CD4-positive, alpha-beta T cell treated with Interleukin-4 for 4 hours (primary cell): ENCODE data around the gene GEMIN4.
A peak's percentile ranks its signal among the peaks of the same experiment; 100 is the strongest.
"Not testable (repeated sequence)": the region's sequence is repeated elsewhere in the genome, so short reads cannot be mapped to it uniquely, and the experiment has no call there.

ENCODE experiments used
- DNase-seq: peaks from one replicate; pipeline ENCODE4 v3.0.0-alpha.2; 2020

GEMIN4 gene

DNA sequence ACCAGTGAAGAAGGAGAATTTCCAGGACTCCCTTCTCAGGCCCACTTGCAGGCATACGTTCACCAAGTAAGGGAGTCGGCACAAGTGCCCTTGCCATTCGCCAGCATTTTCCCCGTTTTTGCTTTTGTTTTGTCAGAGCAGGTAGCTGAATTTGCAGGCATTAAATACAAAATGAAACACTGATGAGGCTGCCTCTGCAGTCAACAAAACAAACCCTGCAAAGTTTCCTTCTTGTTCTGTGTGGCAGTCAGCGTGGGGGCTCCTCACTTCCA, 22.2 kb upstream of the GEMIN4 start:
- no peak for DNase-seq

DNA sequence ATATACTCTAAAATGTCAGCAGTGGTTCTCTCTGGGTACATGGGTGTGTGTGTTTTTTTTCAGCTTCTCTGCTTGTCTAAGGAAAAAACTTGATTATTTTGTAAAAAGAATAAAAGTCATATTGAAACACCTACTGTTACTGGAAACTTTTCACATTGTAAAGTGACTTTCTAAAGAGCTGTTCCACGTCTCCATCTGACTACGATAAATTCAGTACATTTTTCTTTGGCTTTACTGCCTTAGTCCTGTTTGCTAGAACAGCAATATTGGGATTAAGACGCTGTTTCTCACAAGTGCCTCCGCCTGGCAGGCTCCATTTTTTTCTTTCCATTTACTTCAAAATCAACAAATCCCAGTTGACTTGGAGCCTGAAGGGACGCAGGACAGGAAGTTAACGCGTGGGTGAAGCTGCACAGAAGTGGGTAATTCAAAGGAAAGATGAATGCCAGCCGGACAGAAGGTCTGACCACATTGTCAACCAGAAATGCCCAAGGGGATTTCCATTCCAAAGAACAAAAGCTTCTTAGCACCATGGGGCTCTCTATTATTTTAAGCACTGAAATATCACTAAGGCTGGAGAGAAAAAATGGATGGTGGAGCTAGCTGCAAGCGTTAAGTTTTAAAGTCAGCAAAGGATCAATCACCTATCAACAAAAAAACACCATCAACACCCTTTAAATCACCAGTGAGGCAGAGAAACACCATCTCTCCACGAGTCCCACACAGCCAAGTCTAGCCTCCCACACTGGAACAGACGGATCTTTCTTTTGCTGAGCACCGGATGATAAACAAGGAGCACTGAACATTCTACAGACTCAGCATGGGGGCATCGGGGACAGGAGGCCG, 21.6 kb upstream of the GEMIN4 start:
- no peak for DNase-seq

DNA sequence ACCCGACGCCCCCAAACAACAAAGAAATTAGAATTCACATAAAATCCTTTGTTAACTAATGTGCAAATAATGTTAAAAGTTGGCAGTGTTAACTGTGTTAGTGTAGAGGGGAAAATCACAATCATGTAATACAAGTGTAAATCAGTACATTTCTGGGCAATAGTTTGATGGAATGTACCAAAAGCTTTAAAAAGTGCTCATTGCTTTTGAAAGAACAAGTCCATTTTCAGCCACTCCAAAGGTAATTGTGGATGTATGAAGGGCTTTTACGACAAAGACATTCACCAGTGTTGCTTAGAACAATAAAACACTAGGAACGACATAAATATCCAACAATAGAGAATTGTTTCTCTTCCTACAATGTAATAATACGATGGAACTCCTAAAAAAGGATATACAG, 21.0 kb upstream of the GEMIN4 start:
- DNase-seq: no peak

DNA sequence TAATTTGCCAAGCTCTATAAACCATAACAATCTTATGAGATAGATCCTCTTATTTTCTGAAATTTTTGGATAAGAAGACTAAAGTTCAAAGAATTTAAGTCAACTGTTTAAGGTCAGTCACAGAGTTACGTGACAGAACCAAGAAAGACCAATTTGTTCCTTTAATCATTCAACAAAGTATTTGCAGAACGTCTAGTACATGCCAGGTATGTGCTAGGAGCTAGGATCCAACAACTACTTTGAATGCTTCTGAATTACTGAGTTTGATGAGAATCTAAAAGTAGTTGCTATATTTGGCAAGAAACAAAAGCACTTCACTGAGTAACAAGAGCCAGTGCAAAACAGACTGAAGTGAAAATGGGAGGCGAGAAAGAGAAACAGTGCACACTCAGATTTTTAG, 15.0 kb upstream of the GEMIN4 start:
- DNase-seq: no peak

DNA sequence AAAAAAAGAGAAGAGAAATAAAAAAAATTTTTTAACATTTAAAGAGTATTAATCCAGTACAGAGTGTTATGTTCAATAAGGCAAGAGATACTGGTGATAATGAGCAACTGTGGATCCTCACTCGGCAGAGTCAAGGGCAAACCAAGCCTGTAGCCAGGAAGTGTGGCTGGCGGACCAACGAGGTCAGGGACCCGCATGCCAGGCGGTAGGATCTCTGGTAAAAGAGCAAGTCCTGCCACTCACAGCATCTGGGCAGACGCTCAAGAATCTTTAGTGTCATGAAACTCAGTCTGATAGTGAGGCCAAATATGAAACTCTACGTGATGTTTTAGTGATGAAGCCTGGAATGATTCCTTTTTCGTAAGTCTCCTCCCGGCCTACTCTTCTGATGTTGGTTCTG, 8.3 kb upstream of the GEMIN4 start:
- DNase-seq: no peak

DNA sequence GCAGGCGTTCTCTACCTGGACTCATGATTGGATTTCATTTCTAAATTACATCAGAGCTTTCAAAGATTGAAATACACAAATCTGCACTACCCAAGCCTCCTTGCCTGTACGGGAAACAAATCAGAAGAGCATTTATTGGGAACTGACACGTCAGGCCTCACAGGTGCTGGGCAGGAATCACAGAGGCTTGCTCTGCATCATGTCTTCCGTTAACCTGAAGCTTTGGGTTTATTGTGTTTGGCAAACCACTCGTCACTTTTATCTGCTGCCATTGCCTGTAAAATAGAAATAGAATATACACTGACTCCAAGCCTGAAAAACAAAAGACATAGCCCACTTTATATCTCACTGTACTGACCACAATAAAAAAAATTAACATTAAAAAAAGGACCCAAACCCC, 7.9 kb upstream of the GEMIN4 start:
- no peak for DNase-seq

DNA sequence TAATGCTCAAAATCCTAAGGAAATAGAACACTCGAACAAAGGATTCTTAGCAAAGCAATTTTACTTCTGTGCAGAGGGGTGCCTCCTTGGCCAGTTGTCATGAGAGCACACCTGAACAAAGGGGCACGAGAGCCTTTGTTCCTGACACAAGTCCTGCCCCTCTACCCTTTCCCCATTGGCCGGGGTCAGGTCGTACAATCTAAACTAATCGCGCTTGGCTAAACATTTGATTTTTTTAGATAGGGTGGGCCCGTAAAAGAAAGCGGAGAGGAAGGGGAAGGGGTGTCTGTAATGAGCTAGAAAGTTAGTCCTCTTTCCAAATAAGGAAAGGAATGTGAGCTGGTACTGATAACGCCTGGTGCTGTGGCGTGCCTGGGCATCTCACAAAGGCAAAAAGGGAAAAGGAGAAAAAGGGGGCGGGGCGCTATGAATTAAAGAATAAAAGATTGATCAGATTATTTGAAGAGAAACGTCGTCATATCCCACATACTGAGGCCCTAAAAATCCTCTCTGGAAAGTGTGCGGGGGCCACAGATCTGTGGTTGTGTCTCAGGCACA, 4.0 kb upstream of the GEMIN4 start:
- not testable (repeated sequence) for DNase-seq

DNA sequence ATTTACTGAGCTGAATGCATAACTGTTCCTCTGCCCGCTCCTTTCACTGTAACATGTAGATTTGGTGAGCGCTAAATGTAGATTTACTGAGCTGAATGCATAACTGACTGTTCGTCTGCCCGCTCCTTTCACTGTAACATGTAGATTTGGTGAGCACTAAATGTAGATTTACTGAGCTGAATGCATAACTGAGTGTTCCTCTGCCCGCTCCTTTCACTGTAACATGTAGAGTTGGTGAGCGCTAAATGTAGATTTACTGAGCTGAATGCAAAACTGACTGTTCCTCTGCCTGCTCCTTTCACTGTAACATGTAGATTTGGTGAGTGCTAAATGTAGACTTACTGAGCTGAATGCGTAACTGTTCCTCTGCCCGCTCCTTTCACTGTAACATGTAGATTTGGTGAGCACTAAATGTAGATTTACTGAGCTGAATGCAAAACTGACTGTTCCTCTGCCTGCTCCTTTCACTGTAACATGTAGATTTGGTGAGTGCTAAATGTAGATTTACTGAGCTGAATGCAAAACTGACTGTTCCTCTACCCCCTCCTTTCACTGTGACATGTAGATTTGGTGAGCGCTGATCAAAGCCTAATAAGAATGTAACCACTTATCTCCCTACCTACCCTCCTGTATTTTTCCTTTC, 3.4 kb upstream of the GEMIN4 start:
- not testable (repeated sequence) for DNase-seq

DNA sequence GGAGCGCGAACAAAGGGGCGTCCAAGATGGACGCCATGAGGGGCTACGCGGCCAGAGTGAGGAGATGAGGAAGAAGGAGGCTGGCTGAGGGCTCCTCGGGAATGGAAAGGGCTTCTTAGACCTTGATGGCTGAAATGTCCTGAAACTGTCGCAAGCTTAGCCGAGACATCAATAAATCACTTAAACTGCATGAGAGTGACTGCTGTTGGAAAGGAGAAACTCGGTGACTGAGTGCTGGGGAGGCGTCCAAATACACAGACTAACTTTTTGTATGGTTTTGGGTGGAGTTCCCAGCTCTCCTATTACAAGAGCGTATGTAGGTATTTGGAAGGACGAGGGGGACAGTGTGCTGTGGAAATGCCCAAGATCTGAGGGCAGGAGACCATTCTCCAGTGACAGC, 1.4 kb upstream of the GEMIN4 start:
- DNase-seq: no peak

DNA sequence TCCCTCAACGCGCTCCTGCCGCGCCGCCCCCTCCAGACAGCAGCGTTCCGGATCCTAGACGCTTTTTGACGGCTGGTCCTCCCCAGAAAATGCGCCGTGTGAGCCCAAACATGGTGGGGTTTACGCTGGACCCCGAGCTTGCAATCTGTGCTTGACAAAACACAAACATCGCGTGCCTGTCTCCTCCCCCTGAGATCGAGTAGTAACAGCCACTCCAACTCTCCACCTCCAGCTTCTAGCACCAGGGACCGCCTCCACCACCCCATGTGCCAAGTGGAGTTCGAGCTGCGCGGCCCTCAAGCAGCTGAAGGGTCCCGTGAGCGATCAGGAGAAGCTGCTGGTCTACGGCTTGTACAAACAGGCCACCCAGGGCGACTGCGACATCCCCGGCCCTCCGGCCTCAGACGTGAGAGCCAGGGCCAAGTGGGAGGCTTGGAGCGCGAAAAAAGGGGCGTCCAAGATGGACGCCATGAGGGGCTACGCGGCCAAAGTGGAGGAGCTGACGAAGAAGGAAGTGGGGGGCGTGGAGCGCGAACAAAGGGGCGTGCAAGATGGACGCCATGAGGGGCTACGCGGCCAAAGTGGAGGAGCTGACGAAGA, 656 bp upstream of the GEMIN4 start:
- peak; percentile 11 for DNase-seq

DNA sequence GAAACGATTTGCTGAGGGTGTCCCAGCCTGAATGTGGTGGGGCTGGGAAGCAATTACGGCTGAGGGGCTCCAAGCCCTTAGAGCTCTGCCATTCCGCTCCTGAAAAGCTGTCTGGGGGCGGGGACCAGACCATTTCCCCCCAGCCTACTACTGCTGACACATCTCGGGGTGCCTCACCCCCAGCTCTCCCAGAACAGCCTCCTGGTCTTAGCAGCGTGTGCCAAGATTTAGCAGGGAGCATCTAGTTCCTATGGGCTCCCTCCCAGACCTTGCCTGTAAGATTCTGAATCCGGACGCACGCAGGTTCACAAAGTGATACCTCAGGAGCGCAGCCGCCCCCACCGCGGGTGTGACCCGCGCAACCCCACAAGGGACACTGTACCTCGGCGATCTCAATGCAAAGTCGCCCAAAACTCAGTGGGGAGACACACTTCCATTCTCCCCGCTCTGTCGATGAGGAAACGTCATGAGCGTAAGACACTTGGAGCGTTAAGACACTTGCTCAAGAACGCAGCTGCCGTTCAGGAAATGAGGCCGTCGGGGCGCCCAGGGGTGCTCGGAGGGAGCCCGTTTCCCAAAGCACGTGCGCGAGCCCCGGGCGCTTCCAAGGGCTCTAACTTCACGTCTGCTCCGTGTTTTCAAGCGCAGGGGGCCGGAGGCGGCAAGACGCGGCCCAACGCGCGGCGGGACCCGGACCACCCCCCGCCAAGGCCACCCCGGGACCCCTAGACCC, 629 bp downstream of the GEMIN4 start:
- peak; percentile 38 for DNase-seq

DNA sequence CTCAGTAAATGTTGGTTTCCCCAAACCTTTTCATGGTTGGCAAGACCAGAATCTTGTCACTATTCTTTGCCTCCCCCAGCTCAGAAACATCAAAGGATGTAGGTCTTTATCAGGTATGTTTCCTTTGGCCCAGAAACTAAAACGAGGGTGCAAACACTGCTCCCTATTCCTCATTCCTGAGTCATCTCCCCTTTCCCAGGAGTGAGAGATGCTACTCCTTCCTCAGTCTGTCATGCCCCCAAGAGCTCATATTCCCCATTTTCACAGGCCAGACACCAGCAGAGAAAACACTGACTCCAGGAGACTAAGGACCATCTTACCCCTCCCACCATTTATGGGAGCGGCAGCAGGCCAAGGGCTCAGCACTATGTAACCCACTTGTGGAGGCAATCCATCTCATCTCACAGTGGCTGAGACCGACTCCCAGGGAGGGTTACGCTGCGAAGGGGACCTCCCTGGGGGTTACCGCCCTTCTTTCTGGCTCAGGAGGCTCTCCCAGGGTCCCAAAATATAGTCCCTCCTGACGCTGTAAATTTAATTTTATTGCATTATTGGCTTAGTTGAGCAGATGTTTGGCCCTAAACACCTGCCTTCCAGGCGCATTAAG, 1.5 kb downstream of the GEMIN4 start:
- DNase-seq: no peak

DNA sequence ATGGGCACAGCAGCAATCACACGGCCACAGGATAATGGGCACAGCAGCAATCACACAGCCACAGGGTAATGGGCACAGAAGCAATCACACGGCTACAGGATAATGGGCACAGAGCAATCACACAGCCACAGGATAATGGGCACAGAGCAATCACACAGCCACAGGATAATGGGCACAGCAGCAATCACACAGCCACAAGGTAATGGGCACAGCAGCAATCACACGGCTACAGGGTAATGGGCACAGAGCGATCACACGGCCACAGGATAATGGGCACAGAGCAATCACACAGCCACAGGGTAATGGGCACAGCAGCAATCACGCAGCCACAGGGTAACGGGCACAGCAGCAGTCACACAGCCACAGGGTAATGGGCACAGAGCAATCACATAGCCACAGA, 2.7 kb downstream of the GEMIN4 start:
- DNase-seq: not testable (repeated sequence)

DNA sequence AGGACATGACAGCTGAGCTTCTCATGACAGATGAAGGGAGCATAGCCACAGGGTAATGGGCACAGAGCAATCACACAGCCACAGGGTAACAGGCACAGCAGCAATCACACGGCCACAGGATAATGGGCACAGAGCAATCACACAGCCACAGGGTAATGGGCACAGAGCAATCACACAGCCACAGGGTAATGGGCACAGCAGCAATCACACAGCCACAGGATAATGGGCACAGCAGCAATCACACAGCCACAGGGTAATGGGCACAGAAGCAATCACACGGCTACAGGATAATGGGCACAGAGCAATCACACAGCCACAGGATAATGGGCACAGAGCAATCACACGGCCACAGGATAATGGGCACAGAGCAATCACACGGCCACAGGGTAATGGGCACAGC, 3.5 kb downstream of the GEMIN4 start:
- DNase-seq: not testable (repeated sequence)

DNA sequence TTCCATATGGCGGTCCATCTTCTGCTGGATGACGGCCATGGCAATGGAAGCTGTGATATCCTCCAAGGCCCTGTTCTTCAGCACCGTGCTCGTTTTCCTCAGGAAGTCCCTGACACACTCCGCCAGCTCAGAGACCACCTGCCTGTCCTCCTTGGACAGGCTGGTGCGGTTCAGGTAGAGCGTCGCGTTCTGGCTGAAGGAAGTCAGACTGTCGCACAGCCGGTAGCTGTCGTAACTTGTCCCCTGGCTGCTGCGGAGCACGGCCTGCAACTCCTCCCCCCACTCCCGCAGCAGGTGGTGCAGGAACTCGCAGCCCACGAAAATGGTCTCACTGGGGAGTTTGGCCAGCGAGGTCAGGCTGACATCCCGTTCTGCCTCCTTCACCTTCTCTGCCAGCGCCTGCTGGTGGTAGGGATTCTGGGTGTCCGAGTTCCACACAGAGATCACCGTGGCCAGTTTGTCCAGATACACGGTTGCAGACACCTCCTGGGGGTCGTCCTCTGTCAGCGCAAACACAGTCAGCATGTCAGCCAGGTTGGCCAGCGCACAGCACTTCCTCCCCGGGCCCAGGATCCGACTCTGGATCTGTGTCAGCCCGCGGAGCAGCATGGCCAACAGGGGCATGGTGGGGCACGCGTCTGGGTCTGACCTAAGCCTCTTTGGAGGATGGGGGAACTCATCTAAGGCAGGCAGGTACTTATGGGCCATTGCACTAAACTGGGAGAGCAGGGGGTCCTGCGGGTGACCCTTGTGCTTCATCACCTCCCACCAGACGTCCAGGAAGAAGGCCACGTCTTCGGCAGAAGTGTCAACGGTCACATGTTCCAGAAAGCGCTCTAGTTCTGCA, 5.1 kb downstream of the GEMIN4 start:
- no peak for DNase-seq

DNA sequence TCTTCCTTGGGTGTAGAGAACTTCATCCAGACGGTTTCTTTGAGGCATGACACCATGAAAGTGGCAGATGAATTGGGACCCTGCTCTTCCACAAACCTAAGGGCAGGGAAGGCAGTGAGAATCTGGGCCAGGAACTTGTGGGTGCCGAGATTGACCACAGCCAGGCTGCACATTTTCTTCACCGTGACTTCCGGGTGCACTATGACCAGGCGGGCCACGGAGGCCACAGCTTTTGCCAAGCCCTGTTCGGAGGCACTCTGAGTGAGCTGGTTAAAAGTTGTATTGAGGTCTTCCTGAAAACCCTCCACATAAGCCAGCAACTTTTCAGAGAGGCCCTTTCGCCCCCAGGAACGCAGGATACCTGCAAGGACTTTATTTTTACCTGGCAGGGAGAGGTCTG, 5.9 kb downstream of the GEMIN4 start:
- DNase-seq: no peak

DNA sequence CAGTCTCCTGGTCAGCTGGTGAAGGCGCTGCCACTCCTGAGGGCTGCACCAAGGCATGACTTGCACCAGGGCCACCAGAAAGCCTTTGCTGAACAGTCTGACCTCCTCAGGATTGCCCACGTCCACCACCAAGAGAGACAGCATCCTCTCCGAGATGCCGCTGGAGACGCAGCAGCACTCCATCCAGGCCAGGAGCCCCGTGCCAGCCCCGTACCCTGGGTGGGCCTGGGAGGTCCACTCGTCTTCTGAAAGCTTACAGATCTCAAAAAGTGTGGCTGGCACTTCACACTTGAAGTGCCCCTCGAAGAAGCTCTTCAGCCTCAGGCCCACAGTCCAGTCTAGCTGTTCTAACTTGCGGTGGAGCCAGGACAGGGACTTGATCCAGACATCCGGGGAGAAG, 6.7 kb downstream of the GEMIN4 start:
- DNase-seq: no peak

DNA sequence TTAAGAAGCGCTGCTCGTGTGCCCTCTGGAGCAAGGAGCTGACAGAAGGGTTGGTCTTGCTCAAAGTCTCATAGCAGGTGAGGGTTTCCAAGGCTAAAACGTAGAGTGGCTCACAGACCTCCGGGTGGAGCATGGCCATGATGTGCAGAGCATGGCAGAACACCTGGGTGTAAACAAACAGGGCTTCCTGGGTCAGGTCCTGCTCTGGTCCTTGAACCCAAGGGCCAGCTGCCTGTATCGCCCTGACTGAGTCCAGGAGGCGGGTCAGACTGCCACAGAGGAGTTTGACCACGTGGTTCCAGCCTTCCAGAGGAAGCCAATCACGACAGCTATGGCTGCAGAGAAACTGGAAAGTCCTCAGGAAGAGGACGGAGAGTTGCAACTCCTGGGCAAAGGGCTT, 7.1 kb downstream of the GEMIN4 start:
- no peak for DNase-seq

DNA sequence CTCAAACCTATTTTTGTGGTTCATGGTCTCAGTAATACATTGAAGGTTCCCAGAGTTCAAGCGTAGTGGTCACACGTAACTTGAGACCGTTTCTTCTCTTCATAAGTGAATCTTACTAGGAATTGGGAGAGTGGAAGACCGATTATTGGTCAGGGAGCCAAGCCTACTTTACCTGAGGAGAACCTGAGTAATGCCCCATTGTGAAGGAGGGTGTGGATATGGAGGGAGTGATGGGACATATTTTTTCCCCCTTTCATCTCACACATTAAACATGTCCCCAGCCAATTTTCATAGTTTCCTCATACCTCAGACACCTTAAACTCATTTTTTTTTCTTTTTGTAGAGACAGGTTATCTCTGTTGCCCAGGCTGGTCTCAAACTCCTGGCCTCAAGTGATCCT, 8.9 kb downstream of the GEMIN4 start:
- DNase-seq: no peak

DNA sequence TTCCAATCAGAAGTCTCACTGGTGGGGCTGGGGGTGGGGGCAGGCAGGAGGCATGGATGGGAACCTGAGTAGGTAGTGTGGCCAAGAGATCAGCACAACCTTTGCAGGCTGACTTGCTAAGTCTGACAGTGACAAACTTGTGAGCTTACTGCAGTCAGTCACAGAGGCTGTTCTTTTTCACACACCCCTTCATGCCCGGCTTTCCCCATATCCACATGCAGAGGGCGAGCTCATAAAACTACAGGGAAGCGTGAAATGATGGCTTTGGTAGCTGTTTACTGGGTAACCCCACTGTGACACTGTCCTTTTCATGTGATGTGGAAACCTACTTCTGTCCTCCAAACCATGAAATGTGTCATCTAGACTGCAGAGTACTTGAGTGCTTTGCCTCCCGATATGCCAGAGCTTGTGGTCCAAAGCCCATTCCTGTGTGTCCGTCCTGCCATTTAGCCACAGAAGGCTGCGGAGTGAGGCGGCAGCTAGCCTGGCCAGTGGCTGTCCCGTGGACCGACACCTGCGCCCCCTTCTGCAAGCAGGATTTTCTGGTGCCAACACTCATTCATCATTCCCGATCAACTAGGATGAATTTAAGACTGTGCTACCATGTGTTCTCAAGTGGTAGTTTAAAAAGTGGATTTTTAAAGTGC, 9.8 kb downstream of the GEMIN4 start:
- DNase-seq: no peak

DNA sequence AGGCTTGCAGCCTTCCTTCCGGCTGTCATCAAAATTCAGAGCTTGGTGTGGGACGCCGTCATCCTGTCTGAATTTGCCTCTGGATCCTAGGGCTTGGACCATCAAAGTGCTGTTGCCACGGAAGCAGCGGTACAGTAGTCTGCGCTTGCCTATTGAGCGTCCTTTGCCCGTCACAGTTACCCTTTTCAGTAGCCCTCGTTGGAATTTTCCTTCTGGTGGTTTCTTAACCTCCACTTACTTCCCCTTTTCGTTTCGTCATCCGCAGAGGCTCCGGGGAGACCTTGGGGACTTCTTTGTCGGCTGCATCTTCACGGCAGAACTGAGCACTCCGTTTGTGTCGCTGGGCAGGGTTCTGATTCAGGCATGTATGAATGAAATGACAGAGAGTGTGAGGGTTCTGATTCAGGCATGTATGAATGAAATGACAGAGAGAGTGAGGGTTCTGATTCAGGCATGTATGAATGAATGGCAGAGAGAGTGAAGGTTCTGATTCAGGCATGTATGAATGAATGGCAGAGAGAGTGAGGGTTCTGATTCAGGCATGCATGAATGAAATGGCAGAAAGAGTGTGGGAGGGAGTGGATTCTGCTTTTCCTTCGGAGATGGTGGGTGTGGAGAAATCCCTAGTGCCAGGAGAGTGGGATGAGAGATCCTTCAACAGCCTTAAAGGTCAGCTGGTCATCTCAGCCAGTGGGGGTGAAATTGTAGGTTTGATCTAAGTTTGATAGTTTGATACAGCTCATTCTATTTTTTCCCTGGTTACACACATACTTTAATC, 11.6 kb downstream of the GEMIN4 start:
- DNase-seq: peak; percentile 16
